Astrocyte (in vitro differentiated cells and primary cell): ENCODE results near the gene SPNS3. TPM values are rescaled to one million over a fixed set of nuclear protein-coding genes. Genes with fewer than 3 reads are reported as not detected.

ENCODE experiments used
- DNase-seq: peaks from one replicate; pipeline ENCODE4 v3.0.0-alpha.2; 2010; ENCODE audit warnings: low read depth
- FAIRE-seq: peaks from 2 replicates; lab custom pipeline; 2011; peaks lifted over from hg19 to GRCh38; lab: Jason Lieb, UNC
- H2AFZ ChIP-seq: 2 replicates; pipeline ENCODE4 v1.6.0; 2012; ENCODE audit warnings: low read depth, low read length, inconsistent platforms
- H3K27ac ChIP-seq: 2 replicates; pipeline ENCODE4 v1.5.1; 2011; ENCODE audit warnings: low read depth, low read length, inconsistent platforms
- H3K27me3 ChIP-seq: 2 replicates; pipeline ENCODE4 v1.6.0; 2011; ENCODE audit warnings: low read length, inconsistent platforms; ENCODE audit not compliant: insufficient read depth
- H3K36me3 ChIP-seq: 2 replicates; pipeline ENCODE4 v1.5.1; 2011; ENCODE audit warnings: low read length, inconsistent platforms; ENCODE audit not compliant: insufficient read depth
- H3K4me1 ChIP-seq: 2 replicates; pipeline ENCODE4 v1.5.1; 2011; ENCODE audit warnings: low read length, inconsistent platforms; ENCODE audit not compliant: insufficient read depth
- H3K4me2 ChIP-seq: 2 replicates; pipeline ENCODE4 v1.6.0; 2012; ENCODE audit warnings: low read length, inconsistent platforms
- H3K4me3 ChIP-seq: 2 replicates; pipeline ENCODE4 v1.5.1; 2011; ENCODE audit warnings: low read depth, mild to moderate bottlenecking, low read length, inconsistent platforms; ENCODE audit not compliant: insufficient read depth
- H3K79me2 ChIP-seq: 2 replicates; pipeline ENCODE4 v1.6.0; 2012; ENCODE audit warnings: mild to moderate bottlenecking, low read length, inconsistent platforms; ENCODE audit not compliant: insufficient read depth
- H3K9ac ChIP-seq: 2 replicates; pipeline ENCODE4 v1.6.0; 2012; ENCODE audit warnings: mild to moderate bottlenecking, low read length, inconsistent platforms
- H3K9me3 ChIP-seq: 2 replicates; pipeline ENCODE4 v1.5.1; 2012; ENCODE audit warnings: low read depth, mild to moderate bottlenecking, low read length, inconsistent platforms; ENCODE audit not compliant: insufficient read depth
- H4K20me1 ChIP-seq: 2 replicates; pipeline ENCODE4 v1.6.0; 2012; ENCODE audit warnings: low read length, inconsistent platforms; ENCODE audit not compliant: insufficient read depth
- H3K27ac Mint-ChIP-seq: one replicate; pipeline ENCODE4 v1.8.0; 2021; ENCODE audit warnings: mild to moderate bottlenecking, mixed read lengths; ENCODE audit not compliant: unreplicated experiment
- H3K27me3 Mint-ChIP-seq: one replicate; pipeline ENCODE4 v1.8.0; 2021; ENCODE audit warnings: low read depth, mixed read lengths; ENCODE audit not compliant: unreplicated experiment
- H3K36me3 Mint-ChIP-seq: one replicate; pipeline ENCODE4 v1.8.0; 2021; ENCODE audit warnings: low read depth, mixed read lengths; ENCODE audit not compliant: unreplicated experiment
- H3K4me1 Mint-ChIP-seq: one replicate; pipeline ENCODE4 v1.8.0; 2021; ENCODE audit warnings: low read depth, mixed read lengths; ENCODE audit not compliant: unreplicated experiment
- H3K4me3 Mint-ChIP-seq: one replicate; pipeline ENCODE4 v1.8.0; 2021; ENCODE audit warnings: mild to moderate bottlenecking, moderate library complexity, mixed read lengths; ENCODE audit not compliant: unreplicated experiment
- H3K9me3 Mint-ChIP-seq: one replicate; pipeline ENCODE4 v1.8.0; 2021; ENCODE audit warnings: mild to moderate bottlenecking, mixed read lengths; ENCODE audit not compliant: unreplicated experiment
- CTCF ChIP-seq: IDR thresholded peaks from 2 replicates; pipeline ENCODE4 v1.5.1; 2011; ENCODE audit warnings: low read depth, mild to moderate bottlenecking, inconsistent platforms, low read length, moderate library complexity; ENCODE audit not compliant: insufficient read depth
- EZH2 ChIP-seq: IDR thresholded peaks from 2 replicates; pipeline ENCODE4 v1.6.1; 2012; ENCODE audit warnings: mild to moderate bottlenecking, low read length, inconsistent platforms; ENCODE audit not compliant: insufficient read depth
- total RNA-seq: library from RNA; stranded (reverse); gene quantifications from 2 replicates; pipeline ENCODE4 v1.2.1, GENCODE V29; 2021

Gene SPNS3
- total RNA-seq, 1 donor from 2014 or later = not detected

GRCh38 chr17:4476017-4476416 lies 42.3 kb downstream of the SPNS3 start:
- H3K9ac ChIP-seq = no peak overlapping the region
- H3K36me3 ChIP-seq = no peaks in the 10 kb centered on the region
- TF ChIP-seq EZH2 (no peak), CTCF (no peak)
- H3K9me3 Mint-ChIP-seq = no peaks in the 10 kb centered on the region
- no peak overlapping the region for H2AFZ ChIP-seq
- no peak for FAIRE-seq
- H3K4me1 Mint-ChIP-seq = peaks cover 9% of the 10 kb centered on the region
- peaks cover 7% of the 10 kb centered on the region for H3K27me3 ChIP-seq
- H3K36me3 Mint-ChIP-seq = no peaks in the 10 kb centered on the region
- H3K9me3 ChIP-seq = no peaks in the 10 kb centered on the region
- H3K27ac Mint-ChIP-seq = no peak overlapping the region
- no peak overlapping the region for H3K27ac ChIP-seq
- no peak for DNase-seq
- H3K4me3 Mint-ChIP-seq = no peak overlapping the region
- H3K4me3 ChIP-seq = no peak overlapping the region
- H4K20me1 ChIP-seq = no peaks in the 10 kb centered on the region
- peaks cover 18% of the 10 kb centered on the region for H3K27me3 Mint-ChIP-seq
- no peaks in the 10 kb centered on the region for H3K79me2 ChIP-seq
- H3K4me2 ChIP-seq = no peak overlapping the region
- H3K4me1 ChIP-seq = no peaks in the 10 kb centered on the region

GRCh38 chr17:4476511-4477070 lies 42.9 kb downstream of the SPNS3 start:
- Mint-ChIP-seq H3K27ac (no peak overlapping the region), H3K27me3 (peaks cover 17% of the 10 kb centered on the region), H3K9me3 (no peaks in the 10 kb centered on the region), H3K4me1 (peaks cover 12% of the 10 kb centered on the region), H3K4me3 (no peak overlapping the region), H3K36me3 (no peaks in the 10 kb centered on the region)
- Histone ChIP-seq H3K27me3 (peaks cover 7% of the 10 kb centered on the region), H4K20me1 (no peaks in the 10 kb centered on the region), H3K4me1 (no peaks in the 10 kb centered on the region), H3K27ac (no peak overlapping the region), H3K9ac (no peak overlapping the region), H3K4me3 (no peak overlapping the region), H3K9me3 (no peaks in the 10 kb centered on the region), H2AFZ (no peak overlapping the region), H3K4me2 (no peak overlapping the region), H3K36me3 (no peaks in the 10 kb centered on the region), H3K79me2 (no peaks in the 10 kb centered on the region)
- DNase-seq (no peak), FAIRE-seq (no peak)
- TF ChIP-seq CTCF (no peak), EZH2 (no peak)

- H3K27ac Mint-ChIP-seq = no peak overlapping the region
Measured at GRCh38 chr17:4477255-4477791, 43.6 kb downstream of the SPNS3 start.

More at GRCh38 chr17:4477255-4477791, 43.6 kb downstream of the SPNS3 start:
- peaks cover 12% of the 10 kb centered on the region for H3K4me1 Mint-ChIP-seq
- H3K4me3 Mint-ChIP-seq = no peak overlapping the region
- H3K9ac ChIP-seq = no peak overlapping the region
- no peaks in the 10 kb centered on the region for H3K36me3 Mint-ChIP-seq
- H3K79me2 ChIP-seq = no peaks in the 10 kb centered on the region
- H3K4me3 ChIP-seq = no peak overlapping the region
- no peaks in the 10 kb centered on the region for H3K4me1 ChIP-seq
- TF ChIP-seq CTCF (no peak), EZH2 (no peak)
- H2AFZ ChIP-seq = no peak overlapping the region
- no peak overlapping the region for H3K4me2 ChIP-seq
- FAIRE-seq (no peak), DNase-seq (no peak)
- H3K9me3 Mint-ChIP-seq = no peaks in the 10 kb centered on the region
- no peaks in the 10 kb centered on the region for H4K20me1 ChIP-seq
- peaks cover 14% of the 10 kb centered on the region for H3K27me3 Mint-ChIP-seq
- no peaks in the 10 kb centered on the region for H3K36me3 ChIP-seq
- no peaks in the 10 kb centered on the region for H3K9me3 ChIP-seq
- no peak overlapping the region for H3K27ac ChIP-seq
- H3K27me3 ChIP-seq = peaks cover 6% of the 10 kb centered on the region
